Fibroblast of pulmonary artery (primary cell): ENCODE data around the gene MAP1A.

Source experiments
- DNase-seq: peaks from one replicate; pipeline ENCODE4 v3.0.0-alpha.2; 2010; ENCODE audit warnings: low read depth
- H3K4me3 ChIP-seq: replicated peaks from 2 replicates; pipeline ENCODE4 v1.5.1; 2011; ENCODE audit warnings: low read depth, mild to moderate bottlenecking, control low read depth, low read length, moderate library complexity
- CTCF ChIP-seq: IDR thresholded peaks from 2 replicates; pipeline ENCODE4 v1.5.1; 2011; ENCODE audit warnings: mild to moderate bottlenecking, control low read depth, low read length, inconsistent platforms; ENCODE audit errors: missing control alignments

Gene MAP1A

GRCh38 chr15:43498990-43499389, 18.4 kb upstream of the MAP1A start:
- TF ChIP-seq CTCF: no peak
- no peak overlapping the region for H3K4me3 ChIP-seq

GRCh38 chr15:43499635-43500034, 17.8 kb upstream of the MAP1A start:
- no peak for DNase-seq
- no peak overlapping the region for H3K4me3 ChIP-seq
- no peak for TF ChIP-seq CTCF

More at GRCh38 chr15:43498990-43499389, 18.4 kb upstream of the MAP1A start:
- no peak for DNase-seq

- no peak overlapping the region for H3K4me3 ChIP-seq
- peak; percentile 56 for DNase-seq
- TF ChIP-seq CTCF: no peak
These were observed 11.7 kb upstream of the MAP1A start for GRCh38 chr15:43505738-43506137.

DNA sequence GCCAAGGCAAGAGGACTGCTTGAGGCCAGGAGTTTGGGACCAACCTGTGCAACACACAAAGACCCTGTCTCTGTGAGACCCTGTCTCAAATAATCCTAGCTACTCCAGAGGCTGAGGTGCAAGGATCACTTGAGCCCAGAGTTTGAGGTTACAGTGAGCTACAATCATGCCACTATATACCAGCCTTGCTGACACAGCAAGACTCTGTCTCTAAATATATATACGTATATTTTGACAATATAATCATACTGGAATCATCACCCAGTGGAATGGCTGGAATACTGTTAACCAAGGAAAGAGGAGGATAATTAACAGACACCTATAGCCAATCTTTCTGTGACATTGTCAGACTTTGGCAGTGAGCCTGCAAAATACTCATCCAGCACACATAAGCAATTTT, 9.0 kb upstream of the MAP1A start:
- H3K4me3 ChIP-seq: no peak overlapping the region
- TF ChIP-seq CTCF: no peak
- no peak for DNase-seq

DNA sequence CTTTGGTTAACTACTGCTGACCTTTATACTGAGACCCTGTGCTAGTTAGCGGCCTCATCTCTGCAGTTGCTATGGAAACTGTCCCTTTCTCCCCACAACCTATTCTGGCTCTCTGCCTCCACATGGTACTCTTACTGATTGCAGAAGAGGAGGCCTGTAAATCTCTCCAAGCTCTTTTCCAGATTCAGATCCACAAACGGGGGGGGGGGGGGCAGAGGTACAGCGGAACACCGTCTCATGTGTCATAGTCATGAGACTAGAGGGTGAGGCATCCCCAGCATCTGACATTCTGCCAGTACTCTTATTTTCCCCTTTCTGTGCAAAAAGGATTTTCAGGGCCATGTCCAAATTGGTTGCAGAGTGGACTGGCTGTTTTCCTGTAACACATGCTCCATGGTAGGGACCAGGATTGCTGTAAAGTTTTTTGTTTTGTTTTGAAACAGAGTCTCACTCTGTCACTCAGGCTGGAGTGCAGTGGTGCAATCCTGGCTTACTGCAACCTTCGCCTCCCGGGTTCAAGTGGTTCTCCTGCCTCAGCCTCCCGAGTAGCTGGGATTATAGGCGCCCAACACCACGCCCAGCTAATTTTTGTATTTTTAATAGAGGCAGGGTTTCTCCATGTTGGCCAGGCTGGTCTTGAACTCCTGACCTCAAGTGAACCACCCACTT, 8.3 kb upstream of the MAP1A start:
- no peak overlapping the region for H3K4me3 ChIP-seq
- no peak for TF ChIP-seq CTCF
- peak; percentile 44 for DNase-seq

DNA sequence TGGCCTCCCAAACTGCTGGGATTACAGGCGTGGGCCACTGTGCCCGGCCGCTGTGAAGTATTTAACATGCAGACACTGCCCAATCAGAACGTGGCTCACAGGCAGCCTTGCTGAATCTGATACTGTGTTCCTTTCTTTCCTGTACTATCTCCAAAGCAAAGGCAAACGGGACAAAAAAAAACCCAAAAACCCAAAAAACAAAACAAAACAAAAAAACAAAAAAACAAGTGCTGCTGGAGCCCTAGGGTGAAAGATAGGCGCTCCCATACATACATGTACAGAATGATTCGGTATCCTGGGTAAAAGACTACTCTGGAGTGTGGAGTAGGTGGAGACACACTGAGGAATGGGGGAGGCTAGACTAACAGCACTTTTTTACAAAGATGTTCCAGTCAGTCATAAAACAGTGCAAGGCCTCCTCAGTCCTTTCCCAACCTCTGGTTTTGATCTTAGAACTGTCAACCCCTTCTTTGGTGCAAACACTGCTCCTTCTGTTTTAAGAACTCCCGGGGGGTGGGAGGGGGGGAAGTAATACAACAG, 7.7 kb upstream of the MAP1A start:
- peak overlapping the region; percentile 71 for H3K4me3 ChIP-seq
- no peak for TF ChIP-seq CTCF
- no peak for DNase-seq
